ENCODE data around the gene SPPL2A. TPM values are rescaled to one million over a fixed set of nuclear protein-coding genes. Genes with fewer than 3 reads are reported as not detected.

The SPPL2A gene
- total and polyA plus RNA-seq, 10 of the 15 experiments (the other 5 are each of a cell fraction or from before 2014, with no cell fraction given) = 11.3 to 83.8 (median 44.0) TPM

DNA sequence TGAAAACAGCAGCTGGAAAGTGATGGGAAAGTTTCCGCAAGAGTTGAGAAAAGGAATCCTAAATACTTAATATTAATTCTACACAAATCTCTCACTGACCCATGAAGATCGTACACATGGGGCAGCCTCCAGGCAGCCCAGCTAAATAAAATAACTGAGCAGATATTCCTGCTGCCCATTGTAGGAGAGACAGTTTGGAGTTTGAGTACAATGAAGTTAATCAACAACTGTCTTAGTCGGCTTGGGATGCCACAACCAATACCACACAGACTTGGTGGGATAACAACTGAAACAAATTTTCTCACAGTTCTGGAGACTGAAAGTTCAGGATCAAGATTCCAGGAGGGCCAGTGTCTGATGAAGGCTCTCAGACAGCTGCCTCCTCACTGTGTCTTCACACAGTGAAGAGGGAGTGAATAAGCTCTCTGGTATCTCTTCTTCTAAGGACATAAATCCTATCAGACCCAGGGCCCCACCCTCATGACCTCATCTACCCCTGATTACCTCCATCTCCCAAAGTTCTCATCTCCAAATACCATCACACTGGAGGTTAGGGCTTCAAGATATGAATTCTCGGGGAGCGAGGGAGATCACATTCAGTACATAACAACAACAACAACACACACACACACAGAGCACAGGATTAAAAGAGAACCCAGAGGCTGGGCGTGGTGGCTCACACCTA is 88.6 kb downstream of the SPPL2A start (continued):
- TF ChIP-seq, protein P1, sequence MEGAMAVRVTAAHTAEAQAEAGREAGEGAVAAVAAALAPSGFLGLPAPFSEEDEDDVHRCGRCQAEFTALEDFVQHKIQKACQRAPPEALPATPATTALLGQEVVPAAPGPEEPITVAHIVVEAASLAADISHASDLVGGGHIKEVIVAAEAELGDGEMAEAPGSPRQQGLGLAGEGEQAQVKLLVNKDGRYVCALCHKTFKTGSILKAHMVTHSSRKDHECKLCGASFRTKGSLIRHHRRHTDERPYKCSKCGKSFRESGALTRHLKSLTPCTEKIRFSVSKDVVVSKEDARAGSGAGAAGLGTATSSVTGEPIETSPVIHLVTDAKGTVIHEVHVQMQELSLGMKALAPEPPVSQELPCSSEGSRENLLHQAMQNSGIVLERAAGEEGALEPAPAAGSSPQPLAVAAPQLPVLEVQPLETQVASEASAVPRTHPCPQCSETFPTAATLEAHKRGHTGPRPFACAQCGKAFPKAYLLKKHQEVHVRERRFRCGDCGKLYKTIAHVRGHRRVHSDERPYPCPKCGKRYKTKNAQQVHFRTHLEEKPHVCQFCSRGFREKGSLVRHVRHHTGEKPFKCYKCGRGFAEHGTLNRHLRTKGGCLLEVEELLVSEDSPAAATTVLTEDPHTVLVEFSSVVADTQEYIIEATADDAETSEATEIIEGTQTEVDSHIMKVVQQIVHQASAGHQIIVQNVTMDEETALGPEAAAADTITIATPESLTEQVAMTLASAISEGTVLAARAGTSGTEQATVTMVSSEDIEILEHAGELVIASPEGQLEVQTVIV (IDR thresholded peaks at IDR 0.05; ENCODE audit: borderline replicate concordance, partially characterized antibody) = no peak

DNA sequence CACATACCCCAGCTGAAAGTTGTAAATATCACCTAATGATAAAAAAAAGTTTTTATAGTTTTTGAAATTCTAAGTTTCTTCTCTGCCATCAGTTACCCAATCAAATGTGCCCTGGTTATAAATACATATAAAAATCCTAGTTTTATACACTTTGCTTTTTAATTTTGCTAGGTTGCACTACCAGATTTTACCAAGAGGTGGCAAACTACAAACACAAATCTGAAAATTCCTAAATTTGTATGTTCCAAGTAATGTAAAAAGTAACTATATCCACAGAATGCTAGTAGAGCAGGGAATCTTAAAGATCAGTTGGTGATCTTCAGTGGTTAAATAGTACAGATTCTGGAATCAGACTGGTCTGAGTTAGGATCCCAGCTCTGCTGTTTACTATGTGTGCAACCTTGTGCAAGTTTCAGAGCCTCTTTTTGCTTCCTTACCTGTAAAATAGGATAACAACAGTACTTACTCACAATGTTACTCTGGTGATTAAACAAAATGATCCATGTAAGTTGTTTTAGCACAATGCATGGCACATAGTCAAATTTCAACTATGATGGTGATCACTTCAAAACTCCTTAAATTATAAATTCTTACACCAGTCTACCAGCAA is 89.9 kb downstream of the SPPL2A start:
- in situ Hi-C loops (cut with MboI) (loop anchor here (5.0 kb wide), 1 partner anchor 232 kb away; the partner anchor contains the start of gene AP4E1), intact Hi-C loops (cut with micrococcal nuclease; ENCODE audit: unreplicated experiment) (loop anchor here (1.0 to 2.0 kb wide), 2 partner anchors 201 to 233 kb away; partner anchors contain the start of gene AP4E1)
- Histone ChIP-seq H2AFZ (ENCODE audit: control insufficient read depth, low read depth, low read length) (no peak overlapping the region), H3K4me3 (no peak overlapping the region), H3K9me3 (replicated peaks; ENCODE audit: control insufficient read depth, insufficient read depth, low read length) (no peaks in the 10 kb centered on the region), H4K20me1 (ENCODE audit: control insufficient read depth, insufficient read depth) (no peaks in the 10 kb centered on the region), H3K4me1 (ENCODE audit: control insufficient read depth, insufficient read depth, low read length) (peaks cover 5% of the 10 kb centered on the region), H3K27ac (ENCODE audit: control insufficient read depth, insufficient read depth) (no peak overlapping the region), H3K4me2 (ENCODE audit: control insufficient read depth, insufficient read depth) (no peak overlapping the region), H3K36me3 (ENCODE audit: control insufficient read depth in 2 of 2, insufficient read depth in 2 of 2, low read length in 1 of 2) (peaks cover 0 to 14% of the 10 kb centered on the region in 2 experiments), H3K9ac (ENCODE audit: control insufficient read depth, insufficient read depth, low read length) (no peak overlapping the region), H3K79me2 (ENCODE audit: control insufficient read depth, insufficient read depth, low read length) (peaks cover 71% of the 10 kb centered on the region), H3K27me3 (replicated peaks in 1 of 2; ENCODE audit: control insufficient read depth in 2 of 2, insufficient read depth in 2 of 2, low read length in 1 of 2) (no peaks in the 10 kb centered on the region)
- ChIA-PET RAD21 (ENCODE audit: unreplicated experiment) (interaction anchor here (1.0 to 3.2 kb wide), 8 partner anchors 8 to 212 kb away, joined by 3 to 13 read pairs (median 4); no protein-coding TSS in a partner anchor), POLR2A (no interaction called here), SMC1A (ENCODE audit: uncharacterized antibody, unreplicated experiment) (interaction anchor here (0.6 to 5.6 kb wide), 15 partner anchors 9 to 231 kb away, joined by 3 to 28 read pairs (median 5); no protein-coding TSS in a partner anchor), CTCF (interaction anchor here (0.8 to 4.7 kb wide), 16 partner anchors 11 to 232 kb away, joined by 3 to 32 read pairs (median 4); partner anchors contain the start of gene TRPM7)
- FAIRE-seq = no peak
- peak; percentile 5 for DNase-seq (ENCODE audit: low read depth, low spot score)
- ATAC-seq = peak; percentile 64
- TSS peak; percentile 29 for BruUV-seq (replicated peaks)
- 0 out of 4 replicates have a peak, but pooled peaks of 1 of the 2 experiments have one; percentile 10 for TF ChIP-seq IKZF2 (IDR thresholded peaks at IDR 0.05)
- TF ChIP-seq, protein P2, sequence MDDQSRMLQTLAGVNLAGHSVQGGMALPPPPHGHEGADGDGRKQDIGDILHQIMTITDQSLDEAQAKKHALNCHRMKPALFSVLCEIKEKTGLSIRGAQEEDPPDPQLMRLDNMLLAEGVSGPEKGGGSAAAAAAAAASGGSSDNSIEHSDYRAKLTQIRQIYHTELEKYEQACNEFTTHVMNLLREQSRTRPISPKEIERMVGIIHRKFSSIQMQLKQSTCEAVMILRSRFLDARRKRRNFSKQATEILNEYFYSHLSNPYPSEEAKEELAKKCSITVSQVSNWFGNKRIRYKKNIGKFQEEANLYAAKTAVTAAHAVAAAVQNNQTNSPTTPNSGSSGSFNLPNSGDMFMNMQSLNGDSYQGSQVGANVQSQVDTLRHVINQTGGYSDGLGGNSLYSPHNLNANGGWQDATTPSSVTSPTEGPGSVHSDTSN (IDR thresholded peaks at IDR 0.05; ENCODE audit: insufficient replicate concordance, low read depth, low read length) = no peak
- no peak for TF ChIP-seq RUNX3 (IDR thresholded peaks at IDR 0.05; ENCODE audit: low read length)
- TF ChIP-seq TCF7 (IDR thresholded peaks at IDR 0.05; ENCODE audit: borderline replicate concordance) = 0 out of 2 replicates have a peak, but pooled peaks have one; percentile 44
- peak; percentile 60; the same call in 1 of the 2 replicates for TF ChIP-seq SMC3 (IDR thresholded peaks at IDR 0.05; ENCODE audit: borderline replicate concordance, low read length)
- no peak for TF ChIP-seq ZNF24 (IDR thresholded peaks at IDR 0.05)
- no peak for TF ChIP-seq ZBED1 (IDR thresholded peaks at IDR 0.05; ENCODE audit: borderline replicate concordance)
- TF ChIP-seq, protein P3, sequence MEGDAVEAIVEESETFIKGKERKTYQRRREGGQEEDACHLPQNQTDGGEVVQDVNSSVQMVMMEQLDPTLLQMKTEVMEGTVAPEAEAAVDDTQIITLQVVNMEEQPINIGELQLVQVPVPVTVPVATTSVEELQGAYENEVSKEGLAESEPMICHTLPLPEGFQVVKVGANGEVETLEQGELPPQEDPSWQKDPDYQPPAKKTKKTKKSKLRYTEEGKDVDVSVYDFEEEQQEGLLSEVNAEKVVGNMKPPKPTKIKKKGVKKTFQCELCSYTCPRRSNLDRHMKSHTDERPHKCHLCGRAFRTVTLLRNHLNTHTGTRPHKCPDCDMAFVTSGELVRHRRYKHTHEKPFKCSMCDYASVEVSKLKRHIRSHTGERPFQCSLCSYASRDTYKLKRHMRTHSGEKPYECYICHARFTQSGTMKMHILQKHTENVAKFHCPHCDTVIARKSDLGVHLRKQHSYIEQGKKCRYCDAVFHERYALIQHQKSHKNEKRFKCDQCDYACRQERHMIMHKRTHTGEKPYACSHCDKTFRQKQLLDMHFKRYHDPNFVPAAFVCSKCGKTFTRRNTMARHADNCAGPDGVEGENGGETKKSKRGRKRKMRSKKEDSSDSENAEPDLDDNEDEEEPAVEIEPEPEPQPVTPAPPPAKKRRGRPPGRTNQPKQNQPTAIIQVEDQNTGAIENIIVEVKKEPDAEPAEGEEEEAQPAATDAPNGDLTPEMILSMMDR (IDR thresholded peaks at IDR 0.05 in 2 of 3, conservative IDR thresholded peaks at IDR 0.05 in 1 of 3; ENCODE audit: control insufficient read depth in 2 of 3, extremely low read depth in 1 of 3, insufficient read depth in 1 of 3, low read depth in 3 of 3, low read length in 3 of 3) = peak; percentile 51 to 65 (median 58)
- TF ChIP-seq FOXM1 (IDR thresholded peaks at IDR 0.05; ENCODE audit: low read depth, low read length) = no peak
- TF ChIP-seq, protein P4, sequence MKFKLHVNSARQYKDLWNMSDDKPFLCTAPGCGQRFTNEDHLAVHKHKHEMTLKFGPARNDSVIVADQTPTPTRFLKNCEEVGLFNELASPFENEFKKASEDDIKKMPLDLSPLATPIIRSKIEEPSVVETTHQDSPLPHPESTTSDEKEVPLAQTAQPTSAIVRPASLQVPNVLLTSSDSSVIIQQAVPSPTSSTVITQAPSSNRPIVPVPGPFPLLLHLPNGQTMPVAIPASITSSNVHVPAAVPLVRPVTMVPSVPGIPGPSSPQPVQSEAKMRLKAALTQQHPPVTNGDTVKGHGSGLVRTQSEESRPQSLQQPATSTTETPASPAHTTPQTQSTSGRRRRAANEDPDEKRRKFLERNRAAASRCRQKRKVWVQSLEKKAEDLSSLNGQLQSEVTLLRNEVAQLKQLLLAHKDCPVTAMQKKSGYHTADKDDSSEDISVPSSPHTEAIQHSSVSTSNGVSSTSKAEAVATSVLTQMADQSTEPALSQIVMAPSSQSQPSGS (IDR thresholded peaks at IDR 0.05; ENCODE audit: low read length) = no peak
- TF ChIP-seq RELA (IDR thresholded peaks at IDR 0.05; ENCODE audit: borderline replicate concordance, partially characterized antibody) = peak; percentile 18
- TF ChIP-seq GATAD2B (conservative IDR thresholded peaks at IDR 0.05; ENCODE audit: low read depth) = no peak
- TF ChIP-seq CHD2 (IDR thresholded peaks at IDR 0.05; ENCODE audit: borderline replicate concordance, low read depth, low read length) = no peak

All from GM12878 (cell line).